Dermis blood vessel endothelial cell (primary cell): Measurements from ENCODE around the gene MYLK3. TPM values are rescaled to one million over a fixed set of nuclear protein-coding genes. Genes with fewer than 3 reads are reported as not detected.
A peak's percentile ranks its signal among the peaks of the same experiment; 100 is the strongest.
"Not testable (repeated sequence)": the region's sequence is repeated elsewhere in the genome, so short reads cannot be mapped to it uniquely, and the experiment has no call there.

Experiments
- DNase-seq: peaks from one replicate; pipeline ENCODE4 v3.0.0; 2010
- total RNA-seq: library from RNA; depleted of rRNA; stranded (reverse); fragments of >200 nt; gene quantifications from 2 replicates; pipeline ENCODE4 v1.2.3, GENCODE V29; 2014

Gene MYLK3
- total RNA-seq, result 0.34 and 0.37 TPM in 2 replicates

DNA sequence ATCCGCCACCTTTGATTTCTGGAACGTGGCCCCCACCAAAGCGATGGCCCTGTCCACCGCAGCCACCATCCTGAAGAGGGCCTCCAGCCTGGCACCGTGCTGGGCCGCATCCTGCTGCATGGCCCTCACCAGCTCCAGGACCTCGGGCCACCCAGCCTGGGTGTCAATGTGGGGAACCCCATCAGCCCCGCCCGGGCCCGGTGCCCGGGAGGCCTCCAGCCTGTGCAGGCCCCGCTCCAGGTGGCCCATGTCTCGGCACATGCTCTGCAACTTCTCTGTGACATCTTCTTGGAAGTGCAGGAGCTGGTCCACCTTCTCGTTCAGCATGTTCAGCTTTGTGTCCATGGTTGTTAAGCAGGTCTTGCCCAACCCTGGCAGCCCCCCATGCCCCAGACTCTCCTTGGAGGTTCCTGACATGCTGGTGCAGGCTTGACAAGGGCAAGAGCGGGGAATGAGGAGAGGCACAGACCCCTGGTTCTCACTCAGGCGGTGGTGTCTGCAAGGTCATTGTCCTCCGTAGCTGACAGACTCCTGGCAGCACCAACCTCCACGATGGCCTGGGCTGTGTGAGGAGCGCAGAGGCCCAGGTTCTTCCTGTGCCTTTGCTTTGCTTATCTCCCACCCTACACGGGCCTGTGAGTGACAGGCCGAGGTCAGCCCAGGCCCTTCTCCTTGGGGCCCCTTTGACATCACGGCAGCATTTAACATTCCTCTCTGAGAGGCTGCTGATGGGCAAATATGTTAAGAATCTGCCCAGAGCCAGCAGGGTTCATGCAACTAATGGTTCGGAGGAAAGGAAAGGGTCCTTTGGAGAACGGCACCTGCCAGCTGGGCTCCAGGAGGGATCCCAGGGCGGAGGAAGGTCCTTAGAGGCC is at the start of gene MYLK3:
Gene MYLK3 (minus strand): TSS at position 568 of the 875 bp plus-strand sequence. CDS start 151 bp downstream, at position 417.
- DNase-seq, result no peak

DNA sequence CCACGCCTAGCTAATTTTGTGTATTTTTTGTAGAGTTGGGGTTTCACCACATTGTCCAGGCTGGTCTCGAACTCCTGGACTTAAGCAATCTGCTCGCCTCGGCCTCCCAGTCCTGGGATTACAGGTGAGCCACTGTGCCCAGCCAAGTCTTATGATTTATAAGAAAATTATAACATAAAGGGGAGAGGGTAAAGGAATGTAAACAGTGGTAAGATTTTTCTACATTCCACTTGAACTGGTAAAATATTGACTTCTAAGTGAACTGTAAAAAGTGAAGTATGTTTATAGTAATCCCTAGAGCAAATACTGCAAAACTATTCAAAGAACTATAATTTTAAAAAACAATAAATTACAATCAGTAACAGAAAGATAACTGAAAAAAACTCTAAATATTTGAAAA is 49.4 kb upstream of the MYLK3 start:
- no peak for DNase-seq

- DNase-seq, result no peak
These were observed 48.7 kb upstream of the MYLK3 start for GRCh38 chr16:46796764-46797269.

GRCh38 chr16:46793841-46794240 is 45.7 kb upstream of the MYLK3 start:
- DNase-seq, result no peak

DNA sequence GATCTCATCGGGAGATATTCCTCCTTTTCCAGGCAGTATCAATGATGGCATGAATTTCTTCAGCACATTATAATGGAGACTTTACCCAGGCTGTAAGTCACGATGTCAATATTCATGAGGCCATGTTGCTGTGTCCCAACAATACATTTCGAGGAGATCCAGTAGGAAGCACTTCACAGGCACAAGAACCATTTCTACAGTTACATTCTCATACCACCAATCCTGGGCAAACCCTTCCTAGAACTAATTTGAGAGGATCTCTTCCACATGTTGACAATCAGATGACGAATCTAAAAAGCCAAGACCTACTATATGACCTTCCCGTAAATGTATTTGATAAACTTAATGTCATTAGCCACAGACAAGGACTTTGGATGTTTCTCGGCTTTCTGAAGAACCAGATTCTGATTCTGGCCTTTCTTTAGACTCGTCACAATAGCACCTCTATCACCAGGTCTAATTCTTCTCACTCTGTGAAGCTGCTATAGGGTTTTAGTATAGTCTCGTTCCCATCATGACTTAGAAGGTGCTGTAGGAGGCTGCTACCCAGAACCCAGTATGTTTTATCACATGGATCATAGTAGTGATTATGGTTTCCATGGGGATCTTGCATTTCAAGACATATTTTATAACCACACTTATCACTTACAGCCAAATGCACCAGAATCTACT is 42.6 kb upstream of the MYLK3 start:
- DNase-seq, result no peak

DNA sequence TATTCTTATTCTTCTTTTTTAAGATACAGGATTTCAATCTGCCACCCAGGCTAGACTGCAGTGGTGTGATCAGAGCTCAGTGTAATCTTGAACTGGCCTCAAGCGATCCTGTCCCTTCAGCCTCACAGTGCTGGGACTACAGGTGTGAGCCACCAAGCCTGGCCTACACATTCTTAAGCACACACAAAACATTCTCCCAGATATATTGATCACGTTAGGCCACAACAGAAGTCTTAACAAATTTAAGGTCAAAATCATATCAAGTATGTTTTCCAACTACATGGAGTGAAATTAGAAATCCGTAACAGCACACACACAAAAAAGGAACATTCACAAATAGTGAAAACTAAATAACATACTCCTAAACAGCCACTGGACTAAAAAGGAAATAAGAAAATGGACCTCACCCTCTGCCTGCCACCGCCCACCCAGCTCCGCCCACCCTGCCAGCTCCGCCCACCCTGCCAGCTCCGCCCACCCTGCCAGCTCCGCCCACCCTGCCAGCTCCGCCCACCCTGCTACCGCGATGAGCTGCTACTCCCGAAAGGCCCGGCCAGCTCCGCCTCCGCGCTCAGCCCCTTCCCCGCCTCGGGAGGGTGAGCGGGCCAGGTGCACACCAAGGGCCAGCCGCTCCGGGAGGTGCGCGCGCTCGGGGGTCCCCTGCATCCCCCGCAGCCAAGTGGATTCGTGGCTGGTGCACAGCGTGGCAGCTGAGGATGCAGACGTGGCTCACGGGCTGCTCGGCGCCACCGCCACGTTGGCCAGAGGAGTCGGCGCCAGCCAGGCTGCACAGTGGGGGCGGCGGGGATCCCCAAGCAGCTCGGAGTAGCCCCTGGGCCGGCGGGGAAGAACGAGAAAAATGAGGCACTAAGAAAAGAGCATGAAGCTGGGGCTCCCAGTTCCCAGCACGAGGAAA is 41.6 kb upstream of the MYLK3 start:
- peak; percentile 71 for DNase-seq

- DNase-seq, result no peak
These were observed 40.8 kb upstream of the MYLK3 start for GRCh38 chr16:46788891-46789474.

GRCh38 chr16:46787909-46788308 is 39.8 kb upstream of the MYLK3 start:
- no peak for DNase-seq

GRCh38 chr16:46785076-46785845 is 37.1 kb upstream of the MYLK3 start:
- no peak for DNase-seq

DNA sequence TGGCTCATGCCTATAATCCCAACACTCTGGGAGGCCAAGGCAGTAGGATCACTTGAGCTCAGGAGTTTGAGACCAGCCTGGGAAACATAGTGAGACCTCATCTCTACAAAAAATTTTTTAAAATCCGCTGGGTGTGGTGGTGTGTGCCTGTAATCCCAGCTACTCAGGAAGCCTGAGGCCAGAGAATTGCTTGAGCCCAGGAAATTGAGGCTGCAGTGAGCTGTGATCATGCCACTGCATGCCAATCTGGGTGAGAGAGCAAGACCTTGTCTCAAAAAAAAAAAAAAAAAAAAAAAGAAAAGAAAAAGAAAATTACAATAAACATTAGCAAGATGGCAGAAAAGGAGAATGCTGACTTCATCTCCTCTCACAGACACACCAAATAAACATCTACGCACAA is 36.4 kb upstream of the MYLK3 start:
- DNase-seq, result not testable (repeated sequence)

- DNase-seq, result no peak
These were observed 35.7 kb upstream of the MYLK3 start for GRCh38 chr16:46783800-46784199.

DNA sequence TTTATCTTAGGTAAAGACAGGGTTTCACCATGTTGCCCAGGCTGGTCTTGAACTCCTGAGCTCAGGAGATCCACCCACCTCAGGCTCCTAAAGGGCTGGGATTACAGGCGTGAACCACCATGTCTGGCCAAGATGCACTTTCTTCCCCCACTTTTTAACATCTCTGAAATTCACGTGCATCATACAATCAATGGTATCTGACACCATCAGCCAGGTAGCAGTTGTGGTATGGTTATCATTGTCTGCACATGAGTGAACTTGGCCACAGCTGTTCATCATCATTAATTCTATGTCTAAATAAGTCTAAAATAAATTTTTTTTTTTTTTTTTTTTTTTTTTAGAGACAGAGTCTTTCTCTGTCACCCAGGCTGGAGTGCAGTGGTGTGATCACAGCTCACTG is 34.2 kb upstream of the MYLK3 start:
- DNase-seq, result no peak

DNA sequence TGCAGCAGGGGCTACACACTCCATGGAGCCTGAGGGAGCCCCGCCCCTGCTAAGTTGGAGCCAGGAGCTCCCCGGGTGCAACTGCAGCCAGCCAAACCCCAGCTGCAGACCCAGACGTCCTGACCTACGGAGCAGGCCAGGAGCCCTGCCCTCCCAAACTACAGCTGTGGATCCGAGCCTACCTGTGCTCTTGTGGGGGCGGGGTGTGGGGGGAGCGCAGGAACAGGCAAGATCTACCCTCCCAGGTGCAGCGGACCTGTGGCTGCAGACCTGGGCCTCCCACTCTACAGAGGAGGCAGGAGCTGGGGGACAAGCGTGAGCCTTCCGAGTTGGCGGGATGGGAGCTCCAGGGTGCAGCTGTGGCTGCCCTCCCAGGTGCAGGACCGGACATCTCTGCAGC is 29.7 kb upstream of the MYLK3 start:
- no peak for DNase-seq

DNA sequence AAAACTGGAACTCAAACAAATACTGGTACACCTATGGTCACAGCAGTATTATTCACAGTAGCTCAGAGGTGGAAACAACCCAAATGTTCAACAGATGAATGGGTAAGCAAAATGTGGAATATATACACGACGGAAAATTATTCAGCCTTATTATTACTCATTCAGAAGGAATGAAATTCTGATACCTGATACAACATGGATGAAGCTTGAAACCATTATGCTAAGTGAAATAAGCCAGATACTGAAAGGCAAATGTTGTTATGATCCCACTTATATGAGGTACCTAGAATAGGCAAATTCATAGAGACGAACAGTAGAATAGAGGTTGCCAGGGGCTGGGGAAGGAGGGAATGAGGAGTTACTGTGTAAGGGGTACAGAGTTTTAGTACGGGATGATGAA is 27.1 kb upstream of the MYLK3 start:
- no peak for DNase-seq

- DNase-seq, result no peak
These were observed 26.6 kb upstream of the MYLK3 start for GRCh38 chr16:46774743-46775177.

GRCh38 chr16:46772463-46772862 is 24.3 kb upstream of the MYLK3 start:
- no peak for DNase-seq

GRCh38 chr16:46768809-46769208 is 20.7 kb upstream of the MYLK3 start:
- DNase-seq, result no peak

DNA sequence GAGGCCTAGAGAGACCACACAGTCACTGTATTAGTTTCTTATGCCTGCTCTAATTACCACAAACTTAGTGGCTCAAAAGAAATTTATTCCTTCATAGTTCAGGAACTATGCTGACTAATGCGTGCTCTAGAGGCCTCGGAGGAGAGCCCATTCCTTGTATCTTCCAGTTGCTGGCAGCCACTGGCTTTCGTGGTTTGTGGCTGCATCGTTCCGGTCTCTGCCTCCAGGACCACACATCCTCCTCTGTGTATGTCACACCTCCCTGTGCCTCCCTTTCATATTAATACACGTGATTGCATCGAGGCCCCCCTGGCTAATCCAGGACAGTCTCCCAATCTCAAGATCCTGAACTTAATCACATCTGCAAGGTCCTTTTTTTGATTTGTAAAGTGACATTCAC is 16.9 kb upstream of the MYLK3 start:
- DNase-seq, result no peak

DNA sequence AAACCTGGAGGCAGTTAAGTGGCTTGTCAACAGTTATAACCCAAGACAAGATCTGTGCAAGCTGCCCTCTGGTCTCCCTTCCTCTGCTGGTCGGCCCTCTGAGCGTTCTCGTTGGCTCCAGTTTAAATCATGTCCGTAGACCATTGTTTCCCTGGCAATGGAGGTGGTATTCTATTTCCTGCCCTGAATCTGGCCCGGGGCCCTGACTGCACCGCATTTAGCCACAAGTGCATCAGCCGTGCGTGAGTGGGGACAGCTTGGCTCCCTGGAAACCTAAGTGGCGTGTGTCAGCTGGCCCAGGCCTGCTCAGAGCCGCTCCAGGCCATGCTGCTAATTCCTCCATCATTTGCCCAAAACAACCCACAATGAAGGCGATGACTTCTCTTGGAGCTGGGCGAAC is 15.0 kb upstream of the MYLK3 start:
- DNase-seq, result peak; percentile 11

DNA sequence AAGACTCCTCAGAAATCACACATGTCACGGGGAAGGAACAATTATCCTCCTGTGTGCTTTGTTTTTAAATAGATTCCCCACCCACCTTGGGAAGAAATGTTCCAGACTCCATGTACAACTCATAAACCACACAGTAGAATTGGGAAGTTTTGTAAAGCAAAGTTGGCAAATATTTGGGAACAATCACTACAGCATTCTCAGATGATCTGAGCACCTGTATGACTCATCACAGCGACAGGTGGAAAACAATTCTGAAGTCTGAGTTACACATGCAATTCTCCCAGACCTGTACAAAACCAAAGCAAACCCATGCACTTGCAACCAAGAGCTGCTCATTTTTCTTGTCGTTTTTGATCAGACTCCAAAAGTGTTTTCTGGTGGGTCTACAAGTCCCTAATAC is 14.4 kb upstream of the MYLK3 start:
- no peak for DNase-seq

DNA sequence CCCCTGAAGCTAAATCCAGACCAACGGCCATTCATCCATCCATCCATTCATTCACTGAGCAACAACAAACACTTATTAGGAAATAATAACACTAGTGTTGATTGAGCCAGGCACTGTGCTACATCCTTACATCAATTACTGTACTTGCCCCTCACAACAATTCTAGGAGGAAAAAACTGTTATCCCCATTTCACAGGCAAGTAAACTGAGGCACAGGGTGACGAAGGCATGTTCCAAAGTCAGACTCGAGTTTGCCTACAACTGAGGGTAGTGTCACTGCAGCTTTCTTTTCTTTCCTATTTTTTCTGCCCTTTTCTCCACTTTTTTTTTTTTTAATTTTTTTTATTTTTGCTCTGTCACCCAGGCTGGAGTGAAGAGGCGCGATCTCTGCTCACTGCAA is 11.2 kb upstream of the MYLK3 start:
- no peak for DNase-seq
